Measurements from ENCODE around the gene YES1. TPM values are rescaled to one million over a fixed set of nuclear protein-coding genes. Genes with fewer than 3 reads are reported as not detected.

The YES1 gene
- total and polyA plus RNA-seq, 2 of the 13 experiments (the other 11 are each of a cell fraction or from before 2014, with no cell fraction given): 17.2 to 70.8 TPM

- TF ChIP-seq ARNT (IDR thresholded peaks at IDR 0.05) (no peak), RXRA (CRISPR knock-in tag; IDR thresholded peaks at IDR 0.05) (no peak), ZFP36L2 (CRISPR knock-in tag; IDR thresholded peaks at IDR 0.05) (no peak), ZNF883 (CRISPR knock-in tag; IDR thresholded peaks at IDR 0.05; ENCODE audit: not compliant biosample characterization) (no peak), CENPX (CRISPR knock-in tag; IDR thresholded peaks at IDR 0.05) (no peak), LRRFIP1 (CRISPR knock-in tag; conservative IDR thresholded peaks at IDR 0.05) (no peak), MXD1 (CRISPR knock-in tag; IDR thresholded peaks at IDR 0.05) (no peak), ZBTB8A (CRISPR knock-in tag; IDR thresholded peaks at IDR 0.05; ENCODE audit: borderline replicate concordance, low read depth) (no peak), ZEB1 (IDR thresholded peaks at IDR 0.05; ENCODE audit: insufficient replicate concordance, low read depth) (no peak), MTF1 (CRISPR knock-in tag; IDR thresholded peaks at IDR 0.05) (no peak), ZSCAN30 (CRISPR knock-in tag; IDR thresholded peaks at IDR 0.05) (no peak), ZSCAN22 (CRISPR knock-in tag; IDR thresholded peaks at IDR 0.05) (no peak), ZBTB38 (CRISPR knock-in tag; IDR thresholded peaks at IDR 0.05) (no peak)
These were observed 81.3 kb downstream of the YES1 start (continued) for GRCh38 chr18:730692-731091.

Measured in HepG2 (cell line).